DMS153 treated with DMSO at 0.1 percent for 48 hours (cell line): ENCODE data around the gene SMIM28.

Experiments used
- DNase-seq: peaks from one replicate; lab custom pipeline; 2025; ENCODE audit not compliant: unreplicated experiment; lab: John Stamatoyannopoulos, UW

Gene SMIM28

DNA sequence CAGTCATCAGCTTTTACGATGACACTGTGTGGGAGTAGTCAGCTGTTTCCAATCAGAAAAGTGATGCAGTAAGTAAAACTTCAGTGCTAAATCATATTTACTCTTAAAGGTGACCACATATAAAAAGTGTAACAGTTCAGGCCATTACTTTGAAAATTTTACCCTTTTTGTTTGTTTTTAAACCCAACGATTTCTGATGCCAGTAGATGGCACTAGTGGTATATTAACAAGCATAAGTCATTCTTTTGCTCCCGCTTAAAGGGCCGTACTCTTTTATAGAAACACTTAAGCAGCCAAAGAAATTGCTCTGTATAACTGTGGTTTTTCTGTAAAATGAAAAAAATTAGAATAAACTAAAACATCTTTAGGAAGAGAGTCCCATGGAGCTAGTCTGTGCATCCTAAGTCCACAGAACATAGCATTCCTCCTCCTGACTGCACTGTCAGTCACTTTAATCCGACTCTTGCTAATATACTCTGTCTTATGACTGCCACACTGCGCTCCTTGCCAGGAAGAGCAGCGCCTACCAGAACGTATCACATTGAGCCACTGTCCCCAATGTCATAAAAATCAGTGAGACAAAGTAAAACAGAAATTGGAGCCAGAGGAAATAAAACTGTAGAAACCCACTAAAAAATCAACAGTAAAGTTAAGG, 51.4 kb downstream of the SMIM28 start:
- peak; percentile 53 for DNase-seq

DNA sequence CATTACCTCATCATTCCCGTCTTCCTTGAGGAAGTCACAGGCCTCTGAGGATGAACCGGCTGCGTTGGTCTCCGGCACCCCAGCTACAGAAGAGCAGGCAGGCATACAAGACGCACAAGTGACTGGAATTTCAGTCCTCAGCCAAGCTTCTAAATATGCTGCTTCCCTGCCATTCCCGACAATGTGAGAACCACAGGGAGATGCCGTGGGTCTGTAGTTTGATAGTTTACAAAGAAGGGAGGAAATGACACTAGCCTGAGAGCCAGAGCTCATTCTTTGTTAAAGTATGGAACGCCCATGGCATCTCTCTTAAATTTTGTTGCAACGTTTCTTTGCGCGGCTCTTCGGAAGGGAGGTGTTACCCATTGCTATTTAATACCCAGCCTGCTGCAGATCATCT, 52.1 kb downstream of the SMIM28 start:
- DNase-seq: no peak

DNA sequence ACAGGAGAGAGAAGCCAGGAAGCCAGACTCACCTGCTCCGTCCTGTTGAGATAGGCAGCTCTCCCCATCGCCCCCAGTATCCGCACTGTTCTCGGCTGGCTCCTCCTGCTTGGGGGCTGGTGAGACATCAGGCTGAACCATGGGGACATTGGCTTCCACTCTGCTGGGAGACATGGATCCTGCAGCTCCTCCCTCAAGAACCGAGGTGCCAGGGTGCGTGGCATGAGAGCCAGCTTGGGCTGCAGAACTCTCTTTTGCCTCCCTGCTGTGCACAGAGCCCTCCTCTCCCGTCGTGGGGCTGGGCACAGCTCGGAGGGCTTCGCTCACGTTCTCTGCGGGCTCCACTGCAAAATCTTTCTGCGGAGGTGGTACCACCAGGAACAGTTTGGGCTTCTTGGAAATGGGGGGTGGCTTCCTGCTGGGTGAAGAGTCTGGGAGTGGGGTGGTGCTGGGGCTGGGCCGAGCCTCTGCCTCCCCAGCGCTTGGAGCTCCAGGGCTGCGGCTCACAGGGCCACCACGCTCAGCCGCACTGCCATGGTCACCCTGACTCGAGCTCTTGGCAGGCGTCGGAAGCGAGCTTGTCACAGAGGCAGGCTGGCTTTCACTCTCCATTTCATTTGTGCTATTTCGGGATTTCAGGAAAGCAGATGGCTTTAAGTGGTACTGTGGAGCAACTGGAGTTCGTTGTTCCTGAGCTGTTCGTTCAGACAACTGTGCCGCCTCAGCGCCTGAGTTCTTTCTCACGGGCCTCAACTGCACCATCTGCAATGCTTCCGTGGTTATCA, 52.8 kb downstream of the SMIM28 start:
- no peak for DNase-seq

DNA sequence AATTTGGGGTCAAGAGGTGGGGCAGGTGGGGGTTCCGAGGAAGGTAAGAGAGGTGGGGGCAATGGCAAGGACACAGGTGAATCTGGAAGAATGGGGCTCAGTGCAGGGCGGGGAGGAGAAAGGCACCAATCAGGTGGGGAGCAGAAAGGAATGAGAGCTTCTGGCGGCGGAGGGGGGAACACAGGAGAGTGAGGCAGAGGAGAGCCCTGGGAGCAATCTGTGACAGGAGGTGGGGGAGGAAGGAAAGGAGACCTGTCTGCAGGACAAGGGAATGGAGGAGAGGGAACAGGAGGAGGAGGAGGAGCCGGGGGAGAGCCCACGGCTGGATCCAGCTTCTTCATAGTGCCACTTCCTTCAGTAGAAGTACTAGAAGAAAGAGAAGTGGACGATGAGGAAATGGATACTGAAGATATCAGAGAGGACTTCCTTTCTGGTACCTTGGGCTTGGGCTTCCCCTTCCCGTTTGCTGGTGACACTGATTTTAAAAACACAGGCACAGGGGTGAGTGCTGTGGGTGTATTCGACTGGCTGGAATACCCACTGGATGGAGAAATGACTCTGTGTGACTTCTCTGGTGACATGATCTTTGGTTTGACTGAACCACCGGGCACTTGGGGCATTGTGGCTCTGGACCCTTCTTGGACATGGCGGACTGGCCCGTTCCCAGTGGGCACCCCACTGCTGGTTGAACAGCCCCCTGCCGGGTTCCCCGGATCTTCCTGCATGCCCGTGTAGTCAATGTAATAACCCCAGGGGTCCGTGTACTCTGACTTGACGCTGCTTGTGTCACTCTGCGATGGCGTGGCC, 53.8 kb downstream of the SMIM28 start:
- no peak for DNase-seq

DNA sequence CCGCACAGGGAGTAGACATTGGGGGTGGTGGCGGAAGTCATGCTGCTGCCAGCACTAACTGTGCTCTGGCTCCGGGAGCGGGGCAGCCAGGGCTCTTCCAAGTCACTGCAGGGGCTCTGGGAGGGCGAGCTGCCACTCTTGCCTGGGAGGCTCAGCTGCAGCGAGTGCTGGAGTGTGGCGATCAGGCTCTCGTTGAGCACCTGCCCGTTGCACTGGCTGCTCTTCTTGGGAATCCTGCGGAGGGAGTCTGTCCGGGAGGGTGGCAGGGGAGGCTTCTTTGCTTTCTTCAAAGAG, 54.3 kb downstream of the SMIM28 start:
- DNase-seq: no peak
